IMR-90 (cell line): Measurements from ENCODE around the gene PDS5B. TPM values are rescaled to one million over a fixed set of nuclear protein-coding genes. Genes with fewer than 3 reads are reported as not detected.
A peak's percentile ranks its signal among the peaks of the same experiment; 100 is the strongest.

Experiments
- ATAC-seq: fragments of 200-7000 bp; cut with Tn5 transposase; 2 replicates; pipeline ENCODE4 v1.9.1; 2020; ENCODE audit warnings: low read depth, mild to moderate bottlenecking, moderate library complexity
- BruUV-seq: library from RNA; stranded (reverse); fragments of 400-500 nt; replicated peaks from 2 replicates; lab custom pipeline; 2021; lab: Mats Ljungman, UMichigan
- CTCF ChIA-PET: fragments of 300-600 bp; formaldehyde crosslinking; extraction: SDS; loops from one replicate; lab custom pipeline; 2021; ENCODE audit warnings: antibody characterized with exemption; lab: Yijun Ruan, JAX
- POLR2A ChIA-PET: fragments of 300-600 bp; sonication (Branson Sonifier 250); formaldehyde crosslinking; loops from one replicate; lab custom pipeline; 2022; ENCODE audit warnings: antibody characterized with exemption; ENCODE audit not compliant: unreplicated experiment; lab: Charles Lee
- DNase-seq: peaks from one replicate; pipeline ENCODE4 v3.0.0; 2013
- H2AFZ ChIP-seq: replicated peaks from 2 replicates; pipeline ENCODE3; 2013; ENCODE audit warnings: low read length, mild to moderate bottlenecking; ENCODE audit not compliant: poor library complexity
- H2AK5ac ChIP-seq: 2 replicates; pipeline ENCODE4 v1.6.1; 2013; ENCODE audit warnings: low read depth, low read length, inconsistent platforms
- H2AK9ac ChIP-seq: replicated peaks from 2 replicates; pipeline ENCODE3; 2013; ENCODE audit warnings: mild to moderate bottlenecking, low read depth, low read length, moderate library complexity; ENCODE audit not compliant: poor library complexity
- H2BK120ac ChIP-seq: 2 replicates; pipeline ENCODE4 v1.6.1; 2013; ENCODE audit warnings: low read depth, low read length, inconsistent platforms
- H2BK15ac ChIP-seq: 3 replicates; pipeline ENCODE4 v1.6.1; 2013; ENCODE audit warnings: low read depth, low read length, inconsistent platforms
- H2BK20ac ChIP-seq: 2 replicates; pipeline ENCODE4 v1.6.1; 2013; ENCODE audit warnings: low read depth, mild to moderate bottlenecking, inconsistent platforms, low read length, moderate library complexity
- H2BK5ac ChIP-seq: 2 replicates; pipeline ENCODE4 v1.6.1; 2013; ENCODE audit warnings: mild to moderate bottlenecking, low read depth, low read length, inconsistent platforms; ENCODE audit not compliant: poor library complexity, severe bottlenecking
- H3K14ac ChIP-seq: replicated peaks from 2 replicates; pipeline ENCODE4 v1.6.1; 2013; ENCODE audit warnings: low read depth, low read length, inconsistent platforms
- H3K18ac ChIP-seq: 2 replicates; pipeline ENCODE4 v1.6.1; 2013; ENCODE audit warnings: low read depth, low read length, control low read depth
- H3K23ac ChIP-seq: 2 replicates; pipeline ENCODE4 v1.6.1; 2013; ENCODE audit warnings: low read depth, low read length, inconsistent platforms
- H3K27ac ChIP-seq: 2 replicates; pipeline ENCODE4 v1.5.1; 2013; ENCODE audit warnings: mild to moderate bottlenecking, control low read depth, low read length; ENCODE audit not compliant: insufficient read depth
- H3K27me3 ChIP-seq: 2 replicates; pipeline ENCODE4 v1.6.1; 2013; ENCODE audit warnings: low read length; ENCODE audit not compliant: control insufficient read depth, insufficient read depth
- H3K36me3 ChIP-seq: 2 replicates; pipeline ENCODE4 v1.6.1; 2013; ENCODE audit warnings: low read length, mixed read lengths; ENCODE audit not compliant: control insufficient read depth, insufficient read depth
- H3K4ac ChIP-seq: 2 replicates; pipeline ENCODE4 v1.6.1; 2013; ENCODE audit warnings: low read depth, low read length, inconsistent platforms
- H3K4me1 ChIP-seq: 2 replicates; pipeline ENCODE4 v1.6.1; 2013; ENCODE audit warnings: low read length, mixed read lengths; ENCODE audit not compliant: control insufficient read depth, insufficient read depth
- H3K4me2 ChIP-seq: 2 replicates; pipeline ENCODE4 v1.6.1; 2013; ENCODE audit warnings: low read depth, mild to moderate bottlenecking, control low read depth, low read length, moderate library complexity
- H3K4me3 ChIP-seq: 2 replicates; pipeline ENCODE4 v1.5.1; 2013; ENCODE audit warnings: low read depth, mild to moderate bottlenecking, control low read depth, low read length, moderate library complexity; ENCODE audit not compliant: insufficient read depth
- H3K56ac ChIP-seq: 2 replicates; pipeline ENCODE4 v1.6.1; 2013; ENCODE audit warnings: low read length, inconsistent platforms; ENCODE audit not compliant: insufficient read depth; ENCODE audit errors: extremely low read depth
- H3K79me1 ChIP-seq, 2 experiments: 2 replicates each; pipeline ENCODE4 v1.6.1; 2013; ENCODE audit warnings: low read length in 2 of 2, inconsistent platforms in 1 of 2, low read depth in 1 of 2
- H3K9ac ChIP-seq: 2 replicates; pipeline ENCODE4 v1.6.1; 2013; ENCODE audit warnings: low read depth, low read length, control low read depth
- H3K9me1 ChIP-seq: 2 replicates; pipeline ENCODE4 v1.6.1; 2013; ENCODE audit warnings: low read length, inconsistent platforms; ENCODE audit not compliant: insufficient read depth
- H3K9me3 ChIP-seq: 2 replicates; pipeline ENCODE4 v1.6.1; 2013; ENCODE audit warnings: low read length; ENCODE audit not compliant: control insufficient read depth, insufficient read depth
- H4K20me1 ChIP-seq: 2 replicates; pipeline ENCODE4 v1.6.1; 2013; ENCODE audit warnings: low read length, inconsistent platforms; ENCODE audit not compliant: insufficient read depth
- H4K5ac ChIP-seq: 2 replicates; pipeline ENCODE4 v1.6.1; 2013; ENCODE audit warnings: mild to moderate bottlenecking, low read depth, low read length, control low read depth
- H4K8ac ChIP-seq, 2 experiments: 2 replicates each; pipeline ENCODE4 v1.6.1; 2013; ENCODE audit warnings: low read depth in 2 of 2, low read length in 2 of 2, control low read depth in 1 of 2, inconsistent platforms in 1 of 2
- H4K91ac ChIP-seq: 2 replicates; pipeline ENCODE4 v1.6.1; 2013; ENCODE audit warnings: low read depth, low read length, inconsistent platforms; ENCODE audit not compliant: insufficient read depth
- BHLHE40 ChIP-seq: fragments of 150-350 bp; IDR thresholded peaks from 2 replicates; pipeline ENCODE4 v1.6.1; 2016; ENCODE audit warnings: mild to moderate bottlenecking, low read depth, low read length
- CEBPB ChIP-seq: IDR thresholded peaks from 2 replicates; pipeline ENCODE4 v1.6.1; 2012; ENCODE audit warnings: low read depth, low read length, improper control_type of control experiment
- CHD1 ChIP-seq: IDR thresholded peaks from 2 replicates; pipeline ENCODE4 v1.6.1; 2012; ENCODE audit warnings: low read depth, low read length, improper control_type of control experiment
- CTCF ChIP-seq: conservative IDR thresholded peaks from 2 replicates; pipeline ENCODE4 v1.5.1; 2012; ENCODE audit warnings: mild to moderate bottlenecking, low read depth, low read length, improper control_type of control experiment
- FOS ChIP-seq: fragments of 150-350 bp; IDR thresholded peaks from 2 replicates; pipeline ENCODE4 v1.6.1; 2016; ENCODE audit warnings: low read depth, low read length
- MAFK ChIP-seq: IDR thresholded peaks from 2 replicates; pipeline ENCODE4 v1.6.1; 2012; ENCODE audit warnings: low read depth, low read length, improper control_type of control experiment
- MAZ ChIP-seq: IDR thresholded peaks from 2 replicates; pipeline ENCODE4 v1.6.1; 2012; ENCODE audit warnings: low read depth, mild to moderate bottlenecking, low read length, improper control_type of control experiment, moderate library complexity, borderline replicate concordance
- POLR2A ChIP-seq: IDR thresholded peaks from 2 replicates; pipeline ENCODE4 v1.6.1; 2012; ENCODE audit warnings: mild to moderate bottlenecking, low read depth, low read length
- RAD21 ChIP-seq: IDR thresholded peaks from 2 replicates; pipeline ENCODE4 v1.6.1; 2012; ENCODE audit warnings: low read length, improper control_type of control experiment
- RCOR1 ChIP-seq: IDR thresholded peaks from 2 replicates; pipeline ENCODE4 v1.6.1; 2012; ENCODE audit warnings: mild to moderate bottlenecking, low read length, improper control_type of control experiment; ENCODE audit not compliant: insufficient replicate concordance
- WGBS, 2 experiments: methylation state at CpG; one replicate each; pipeline versions ENCODE4 v1.1.5 to v1.1.7; 2013; ENCODE audit warnings: missing lambda C conversion rate in 2 of 2; ENCODE audit not compliant: insufficient read length in 1 of 2; ENCODE audit errors: extremely low coverage in 2 of 2; 5-methylcytosine and 5-hydroxymethylcytosine counted together
- dilution Hi-C: fragments of 300-500 bp; cut with HindIII; formaldehyde crosslinking; loops from one replicate; pipeline ENCODE4 v1.14.3; 2018; ENCODE audit warnings: low sequenced_read_pairs; ENCODE audit not compliant: unreplicated experiment
- in situ Hi-C: fragments of 300-500 bp; cut with MboI; formaldehyde crosslinking; loops from 3 replicates; pipeline ENCODE4 v1.14.3; 2019; ENCODE audit warnings: low sequenced_read_pairs, inconsistent platforms, mixed read lengths
- intact Hi-C: fragments of 100-400 bp; cut with micrococcal nuclease; formaldehyde crosslinking; loops from 2 replicates; pipeline ENCODE4 v1.10.0; 2022
- polyA plus RNA-seq, 3 experiments: library from polyadenylated mRNA; depleted of rRNA; stranded (reverse); fragments of >200 nt; gene quantifications; 2 replicates each; pipeline ENCODE4 v1.2.3, GENCODE V29; 2012; ENCODE audit warnings: low replicate concordance in 1 of 3
- total RNA-seq: library from RNA; depleted of rRNA; stranded (reverse); fragments of >200 nt; gene quantifications from 2 replicates; pipeline ENCODE4 v1.2.3, GENCODE V29; 2012
- TF ChIP-seq, protein P1 (sequence below): fragments of 150-350 bp; IDR thresholded peaks from 2 replicates; pipeline ENCODE4 v1.6.1; 2017; ENCODE audit warnings: mild to moderate bottlenecking, antibody characterized with exemption, low read length, low read depth

Gene PDS5B
- total and polyA plus RNA-seq, 2 of the 4 experiments (the other 2 are of a cell fraction), result 6.2 to 20.1 TPM

DNA sequence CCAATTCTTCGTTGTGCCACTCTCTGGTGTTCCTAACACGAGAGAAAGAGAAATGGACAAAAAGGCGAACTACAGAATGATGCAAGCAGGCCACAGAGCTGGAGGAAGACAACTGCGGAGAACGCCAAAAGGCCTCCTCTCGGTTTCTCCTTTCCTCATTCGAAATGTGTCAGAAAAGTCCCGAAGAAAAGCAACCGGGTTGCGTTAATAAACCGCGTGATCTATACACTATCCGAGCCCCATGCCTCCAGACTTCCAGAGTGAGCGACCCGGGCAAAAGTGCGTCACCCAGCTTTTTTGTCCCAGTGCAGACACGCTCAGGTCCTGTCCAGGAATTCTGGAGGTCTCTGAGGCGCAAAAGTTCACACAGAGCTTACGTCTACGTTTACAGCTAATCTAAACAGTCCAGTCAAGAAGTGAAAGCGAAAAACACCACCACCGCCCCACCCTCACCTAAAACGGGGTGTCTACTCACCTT is 48.1 kb upstream of the PDS5B start (continued):
- TF ChIP-seq MAZ, result no peak

- CTCF ChIA-PET, result interaction anchor here (0.7 to 0.9 kb wide), 5 partner anchors 16 to 198 kb away, joined by 3 read pairs; no protein-coding TSS in a partner anchor
- TF ChIP-seq RCOR1 (peak; percentile 30), POLR2A (peak; percentile 50), CTCF (peak; percentile 50), CHD1 (no peak), MAFK (no peak), BHLHE40 (no peak), CEBPB (peak; percentile 66; the same call in 1 of the 2 replicates), RAD21 (peak; percentile 38), FOS (no peak)
- TF ChIP-seq, protein P1, sequence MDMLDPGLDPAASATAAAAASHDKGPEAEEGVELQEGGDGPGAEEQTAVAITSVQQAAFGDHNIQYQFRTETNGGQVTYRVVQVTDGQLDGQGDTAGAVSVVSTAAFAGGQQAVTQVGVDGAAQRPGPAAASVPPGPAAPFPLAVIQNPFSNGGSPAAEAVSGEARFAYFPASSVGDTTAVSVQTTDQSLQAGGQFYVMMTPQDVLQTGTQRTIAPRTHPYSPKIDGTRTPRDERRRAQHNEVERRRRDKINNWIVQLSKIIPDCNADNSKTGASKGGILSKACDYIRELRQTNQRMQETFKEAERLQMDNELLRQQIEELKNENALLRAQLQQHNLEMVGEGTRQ, result peak; percentile 13; the same call in 1 of the 2 replicates
Measured at GRCh38 chr13:32538621-32539246, 47.5 kb upstream of the PDS5B start, which contains the start of gene N4BP2L2. Gene N4BP2L2, minus strand, starts transcription at chr13:32538795. Its CDS starts 1,768 bp downstream, at chr13:32537027.

More at GRCh38 chr13:32538621-32539246, 47.5 kb upstream of the PDS5B start, which contains the start of gene N4BP2L2:
- Histone ChIP-seq H2AFZ (peak within 1 kb of the TSS; percentile 89), H2BK5ac (peak within 1 kb of the TSS; percentile 87), H3K27me3 (no peaks in the 10 kb centered on the region), H3K4ac (peak within 1 kb of the TSS; percentile 87), H3K79me1 (peaks cover 9 to 30% of the 10 kb centered on the region in 2 experiments), H3K36me3 (0 out of 2 replicates have a peak, but pooled peaks cover 1% of the 10 kb centered on the region), H3K9me1 (no peaks in the 10 kb centered on the region), H4K20me1 (peaks cover 2% of the 10 kb centered on the region; the same call in 1 of the 2 replicates), H3K4me3 (peak within 1 kb of the TSS; percentile 75), H4K5ac (peak within 1 kb of the TSS; percentile 93), H4K8ac (peak within 1 kb of the TSS; percentile 80 to 99), H3K27ac (peak within 1 kb of the TSS; percentile 80), H3K4me2 (peak within 1 kb of the TSS; percentile 97), H3K23ac (peak within 1 kb of the TSS; percentile 96), H2AK5ac (peak within 1 kb of the TSS; percentile 86), H3K14ac (peak within 1 kb of the TSS; percentile 90), H2AK9ac (peak within 1 kb of the TSS; percentile 97), H3K4me1 (no peaks in the 10 kb centered on the region; the same call in 1 of the 2 replicates), H3K9me3 (no peaks in the 10 kb centered on the region), H2BK20ac (no peak within 1 kb of the TSS), H3K18ac (peak within 1 kb of the TSS; percentile 76), H4K91ac (peak within 1 kb of the TSS; percentile 91), H3K9ac (peak within 1 kb of the TSS; percentile 89), H2BK120ac (peak within 1 kb of the TSS; percentile 21), H3K56ac (peak within 1 kb of the TSS; percentile 94), H2BK15ac (0 out of 3 replicates have a peak within 1 kb of the TSS, but pooled peaks have one; percentile 41)
- POLR2A ChIA-PET, result no interaction called here
- dilution Hi-C loops, result no loop called here
- intact Hi-C loops, result loop anchor here (5.0 kb wide), 1 partner anchor 221 kb away; the partner anchor contains the start of genes BRCA2 and ZAR1L
- in situ Hi-C loops, result no loop called here
- WGBS, 2 experiments, result 0% methylated on average over 8 of the region's 32 CpGs; no CpG with 5 or more reads in 1 of the 2 experiments
- BruUV-seq, result no TSS peak
- ATAC-seq (peak; percentile 98), DNase-seq (peak; percentile 99)
